ENCODE measurements around the gene NR4A1. TPM values are rescaled to one million over a fixed set of nuclear protein-coding genes. Genes with fewer than 3 reads are reported as not detected.

NR4A1 gene
- total and polyA plus RNA-seq, 8 donors = 11.7 to 85.4 (median 30.0) TPM

DNA sequence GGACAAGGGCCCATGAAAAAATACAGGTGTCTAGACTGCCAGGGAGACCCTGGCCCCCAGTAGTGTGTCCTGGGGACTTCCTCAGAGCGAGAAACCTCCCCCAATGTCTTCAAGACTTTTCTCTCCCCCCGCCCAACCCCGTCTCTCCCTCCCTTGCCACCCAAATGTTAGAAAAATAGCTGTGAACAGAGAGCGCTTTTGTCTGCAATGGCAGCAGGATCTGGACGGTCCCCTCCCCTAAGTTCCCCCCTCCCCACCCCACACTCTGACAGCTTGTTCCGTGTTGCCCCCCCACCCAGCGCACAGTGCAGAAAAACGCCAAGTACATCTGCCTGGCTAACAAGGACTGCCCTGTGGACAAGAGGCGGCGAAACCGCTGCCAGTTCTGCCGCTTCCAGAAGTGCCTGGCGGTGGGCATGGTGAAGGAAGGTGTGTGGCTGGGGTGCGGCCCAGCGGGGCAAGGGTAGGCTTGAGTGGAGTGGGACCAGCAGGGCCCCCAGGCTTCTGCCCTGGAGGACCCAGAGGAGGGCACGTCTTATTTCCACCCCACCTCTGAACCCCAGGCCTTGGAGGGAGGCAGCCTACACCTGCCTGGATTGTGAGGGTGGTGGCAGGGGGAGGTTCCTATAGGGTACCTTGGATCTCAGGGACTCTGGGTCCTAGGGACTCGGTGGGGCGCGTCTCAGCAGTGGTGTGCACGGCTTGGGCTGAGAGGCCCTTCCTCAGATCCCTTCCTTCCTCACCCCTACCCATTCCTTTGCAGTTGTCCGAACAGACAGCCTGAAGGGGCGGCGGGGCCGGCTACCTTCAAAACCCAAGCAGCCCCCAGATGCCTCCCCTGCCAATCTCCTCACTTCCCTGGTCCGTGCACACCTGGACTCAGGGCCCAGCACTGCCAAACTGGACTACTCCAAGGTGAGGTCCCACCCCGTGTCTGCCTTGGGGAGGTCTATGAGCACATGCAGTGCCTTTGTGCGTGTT is 4.8 kb downstream of the NR4A1 start:
- TF ChIP-seq, protein P1, sequence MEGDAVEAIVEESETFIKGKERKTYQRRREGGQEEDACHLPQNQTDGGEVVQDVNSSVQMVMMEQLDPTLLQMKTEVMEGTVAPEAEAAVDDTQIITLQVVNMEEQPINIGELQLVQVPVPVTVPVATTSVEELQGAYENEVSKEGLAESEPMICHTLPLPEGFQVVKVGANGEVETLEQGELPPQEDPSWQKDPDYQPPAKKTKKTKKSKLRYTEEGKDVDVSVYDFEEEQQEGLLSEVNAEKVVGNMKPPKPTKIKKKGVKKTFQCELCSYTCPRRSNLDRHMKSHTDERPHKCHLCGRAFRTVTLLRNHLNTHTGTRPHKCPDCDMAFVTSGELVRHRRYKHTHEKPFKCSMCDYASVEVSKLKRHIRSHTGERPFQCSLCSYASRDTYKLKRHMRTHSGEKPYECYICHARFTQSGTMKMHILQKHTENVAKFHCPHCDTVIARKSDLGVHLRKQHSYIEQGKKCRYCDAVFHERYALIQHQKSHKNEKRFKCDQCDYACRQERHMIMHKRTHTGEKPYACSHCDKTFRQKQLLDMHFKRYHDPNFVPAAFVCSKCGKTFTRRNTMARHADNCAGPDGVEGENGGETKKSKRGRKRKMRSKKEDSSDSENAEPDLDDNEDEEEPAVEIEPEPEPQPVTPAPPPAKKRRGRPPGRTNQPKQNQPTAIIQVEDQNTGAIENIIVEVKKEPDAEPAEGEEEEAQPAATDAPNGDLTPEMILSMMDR (IDR thresholded peaks at IDR 0.05) = no peak
- peaks cover 0 to 4% (median 4%) of the 10 kb centered on the region in 3 donors for H3K4me1 ChIP-seq
- intact Hi-C loops (cut with DNase I) = no loop called here
- H3K9me3 ChIP-seq = no peaks in the 10 kb centered on the region
- peaks cover 0 to 36% (median 4%) of the 10 kb centered on the region in 3 donors for H3K36me3 ChIP-seq
- DNase-seq = peak in 4 of 6 donors; percentile 8 to 64 (median 45)
- H3K27ac ChIP-seq = no peak overlapping the region
- ATAC-seq = no peak
- WGBS, 2 donors = 85% methylated on average over 26 to 27 of the region's 27 CpGs
- H3K27me3 ChIP-seq = no peaks in the 10 kb centered on the region
- H3K4me3 ChIP-seq = no peak overlapping the region
- FAIRE-seq = no peak

DNA sequence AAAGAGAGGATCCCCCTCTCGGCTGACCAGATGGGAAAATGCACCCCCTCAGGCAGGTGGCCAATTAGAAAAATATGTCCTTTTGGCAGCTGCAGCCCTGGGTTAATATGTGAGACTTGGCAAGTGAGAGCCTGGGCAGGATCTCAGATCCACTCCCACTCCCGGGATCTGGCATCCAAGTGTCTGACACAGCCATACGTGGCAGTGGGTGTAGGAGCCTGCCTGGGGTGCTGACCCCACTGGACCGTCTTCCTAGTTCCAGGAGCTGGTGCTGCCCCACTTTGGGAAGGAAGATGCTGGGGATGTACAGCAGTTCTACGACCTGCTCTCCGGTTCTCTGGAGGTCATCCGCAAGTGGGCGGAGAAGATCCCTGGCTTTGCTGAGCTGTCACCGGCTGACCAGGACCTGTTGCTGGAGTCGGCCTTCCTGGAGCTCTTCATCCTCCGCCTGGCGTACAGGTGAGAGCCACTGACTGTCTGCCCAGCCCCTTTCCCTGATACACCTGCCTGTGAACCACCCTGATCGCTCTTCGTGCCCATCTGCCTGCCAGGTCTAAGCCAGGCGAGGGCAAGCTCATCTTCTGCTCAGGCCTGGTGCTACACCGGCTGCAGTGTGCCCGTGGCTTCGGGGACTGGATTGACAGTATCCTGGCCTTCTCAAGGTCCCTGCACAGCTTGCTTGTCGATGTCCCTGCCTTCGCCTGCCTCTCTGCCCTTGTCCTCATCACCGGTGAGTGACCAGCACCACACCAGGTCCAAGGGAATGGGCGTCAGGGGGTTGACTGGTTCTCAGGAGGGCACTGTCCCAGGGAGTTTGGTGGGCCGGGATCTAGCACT is 5.8 kb downstream of the NR4A1 start:
- H3K27me3 ChIP-seq = no peaks in the 10 kb centered on the region
- intact Hi-C loops (cut with DNase I) = no loop called here
- peaks cover 0 to 36% (median 4%) of the 10 kb centered on the region in 3 donors for H3K36me3 ChIP-seq
- 80 to 81% methylated on average over 23 of the region's 23 CpGs for WGBS, 2 donors
- no peak for FAIRE-seq
- H3K27ac ChIP-seq = no peak overlapping the region
- no peak for ATAC-seq
- DNase-seq = peak in 3 of 6 donors; percentile 7 to 46 (median 36)
- TF ChIP-seq, protein P1 (IDR thresholded peaks at IDR 0.05) = no peak
- H3K9me3 ChIP-seq = no peaks in the 10 kb centered on the region
- no peak overlapping the region for H3K4me3 ChIP-seq
- H3K4me1 ChIP-seq = peaks cover 0 to 4% (median 4%) of the 10 kb centered on the region in 3 donors

DNA sequence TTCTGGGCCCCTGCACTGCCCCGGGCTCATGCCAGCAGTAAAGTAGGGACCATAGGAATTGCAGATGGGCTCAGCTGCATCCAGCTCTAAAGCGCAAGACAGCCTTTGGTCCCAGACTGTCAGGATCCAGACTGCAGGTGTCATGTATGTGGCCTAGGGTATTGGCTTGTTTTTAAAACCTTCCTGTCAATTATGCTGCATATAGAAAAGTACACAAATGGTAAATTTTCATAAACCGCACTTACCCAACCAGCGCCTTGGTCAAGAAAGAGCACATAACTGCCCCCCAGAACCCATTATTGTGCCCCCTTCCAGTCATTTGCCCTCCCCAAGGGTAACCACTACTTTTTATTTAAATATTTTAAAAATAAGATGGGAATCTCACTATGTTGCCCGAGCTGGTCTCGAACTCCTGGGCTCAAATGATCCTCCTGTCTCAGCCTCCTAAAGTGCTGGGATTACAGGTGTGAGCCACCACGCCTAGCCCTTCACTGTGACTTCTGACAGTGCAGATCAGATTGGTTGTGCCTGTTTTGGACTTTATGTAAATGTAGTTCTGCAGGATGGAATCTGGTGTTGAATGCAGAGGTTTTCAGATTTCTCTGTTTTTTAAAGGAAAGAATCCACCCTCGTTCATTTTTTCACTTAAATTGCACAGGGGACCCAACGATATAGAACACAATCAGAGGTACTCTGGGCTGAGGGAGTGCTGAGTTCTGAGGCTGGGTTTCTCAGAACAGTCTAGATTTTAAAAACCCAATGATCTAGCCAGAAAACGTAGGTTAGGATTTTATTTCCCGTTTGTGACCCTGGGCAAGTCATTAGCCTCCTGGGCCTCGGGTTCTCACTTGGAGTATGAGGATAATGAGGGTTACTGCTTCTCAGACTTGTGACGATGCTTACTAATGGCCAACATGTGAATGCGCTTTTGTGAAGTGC is 6.7 kb downstream of the NR4A1 start:
- H3K36me3 ChIP-seq = peaks cover 0 to 36% (median 4%) of the 10 kb centered on the region in 3 donors

More for the DNA sequence above, 6.7 kb downstream of the NR4A1 start:
- DNase-seq (no peak), ATAC-seq (no peak), FAIRE-seq (no peak)
- H3K27me3 ChIP-seq = no peaks in the 10 kb centered on the region
- H3K4me1 ChIP-seq = peaks cover 0 to 5% (median 0%) of the 10 kb centered on the region in 3 donors
- H3K4me3 ChIP-seq = no peak overlapping the region
- intact Hi-C loops (cut with DNase I) = no loop called here
- no peak overlapping the region for H3K27ac ChIP-seq
- WGBS, 2 donors = 88 to 91% methylated on average over 14 of the region's 14 CpGs
- TF ChIP-seq, protein P1 (IDR thresholded peaks at IDR 0.05) = no peak
- no peaks in the 10 kb centered on the region for H3K9me3 ChIP-seq
